Measurements from ENCODE around the gene AKNA.

- TF ChIP-seq, protein P1, sequence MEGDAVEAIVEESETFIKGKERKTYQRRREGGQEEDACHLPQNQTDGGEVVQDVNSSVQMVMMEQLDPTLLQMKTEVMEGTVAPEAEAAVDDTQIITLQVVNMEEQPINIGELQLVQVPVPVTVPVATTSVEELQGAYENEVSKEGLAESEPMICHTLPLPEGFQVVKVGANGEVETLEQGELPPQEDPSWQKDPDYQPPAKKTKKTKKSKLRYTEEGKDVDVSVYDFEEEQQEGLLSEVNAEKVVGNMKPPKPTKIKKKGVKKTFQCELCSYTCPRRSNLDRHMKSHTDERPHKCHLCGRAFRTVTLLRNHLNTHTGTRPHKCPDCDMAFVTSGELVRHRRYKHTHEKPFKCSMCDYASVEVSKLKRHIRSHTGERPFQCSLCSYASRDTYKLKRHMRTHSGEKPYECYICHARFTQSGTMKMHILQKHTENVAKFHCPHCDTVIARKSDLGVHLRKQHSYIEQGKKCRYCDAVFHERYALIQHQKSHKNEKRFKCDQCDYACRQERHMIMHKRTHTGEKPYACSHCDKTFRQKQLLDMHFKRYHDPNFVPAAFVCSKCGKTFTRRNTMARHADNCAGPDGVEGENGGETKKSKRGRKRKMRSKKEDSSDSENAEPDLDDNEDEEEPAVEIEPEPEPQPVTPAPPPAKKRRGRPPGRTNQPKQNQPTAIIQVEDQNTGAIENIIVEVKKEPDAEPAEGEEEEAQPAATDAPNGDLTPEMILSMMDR (IDR thresholded peaks at IDR 0.05) = no peak
- TF ChIP-seq POLR2AphosphoS5 (IDR thresholded peaks at IDR 0.05) (no peak), POLR2A (IDR thresholded peaks at IDR 0.05; ENCODE audit: low read depth) (no peak), EP300 (IDR thresholded peaks at IDR 0.05) (no peak)
Measured at GRCh38 chr9:114336699-114337395, 50.9 kb downstream of the AKNA start.
